HCT116 (cell line): Measurements from ENCODE around the gene OASL. TPM values are rescaled to one million over a fixed set of nuclear protein-coding genes. Genes with fewer than 3 reads are reported as not detected.

ENCODE experiments used
- ATAC-seq: fragments of 200-7000 bp; cut with Tn5 transposase; 2 replicates; pipeline ENCODE4 v1.9.1; 2020; ENCODE audit warnings: mild to moderate bottlenecking, moderate library complexity
- BruUV-seq: library from RNA; stranded (reverse); fragments of 400-500 nt; replicated peaks from 2 replicates; lab custom pipeline; 2021; lab: Mats Ljungman, UMichigan
- CTCF ChIA-PET: fragments of 300-600 bp; sonication (Branson Sonifier 250); formaldehyde crosslinking; loops from one replicate; lab custom pipeline; 2021; ENCODE audit warnings: antibody characterized with exemption; lab: Charles Lee
- POLR2A ChIA-PET: fragments of 300-600, 350-600 bp; sonication (Branson Sonifier 250); formaldehyde crosslinking; loops from one replicate; lab custom pipeline; 2021; ENCODE audit warnings: antibody characterized with exemption; lab: Charles Lee
- RAD21 ChIA-PET, 2 experiments: fragments of 300-600 bp; sonication (Branson Sonifier 250); formaldehyde crosslinking; loops; one replicate each; lab custom pipeline; 2023; ENCODE audit warnings: low total read pairs in 2 of 2; ENCODE audit not compliant: uncharacterized antibody in 2 of 2, unreplicated experiment in 2 of 2, low non-redundant PET in 1 of 2; lab: Charles Lee
- DNase-seq: peaks from one replicate; pipeline ENCODE4 v3.0.0-alpha.2; 2010; ENCODE audit warnings: low read depth, low spot score
- H2AFZ ChIP-seq: fragments of 200-600 bp; shearing (Covaris generic), sonication (generic); 2 replicates; pipeline ENCODE4 v1.6.1; 2017; ENCODE audit warnings: low read depth, mixed run types, mixed read lengths, antibody characterized with exemption, low read length; ENCODE audit not compliant: poor library complexity, severe bottlenecking
- H3K27ac ChIP-seq: 2 replicates; pipeline ENCODE4 v1.5.1; 2012; ENCODE audit warnings: low read depth, low read length
- H3K27me3 ChIP-seq: fragments of 200-600 bp; sonication (generic); 2 replicates; pipeline ENCODE4 v1.6.1; 2016; ENCODE audit warnings: mixed run types, low read length, mixed read lengths; ENCODE audit not compliant: insufficient read depth
- H3K36me3 ChIP-seq, 2 experiments: fragments of 200-500 bp in 1 of 2; fragments of 200-600 bp in 1 of 2; sonication (Bioruptor generic) in 1 of 2; sonication (generic) in 1 of 2; 2 replicates each; pipeline versions ENCODE4 v1.5.1 to v1.6.1; 2014 to 2016; ENCODE audit warnings: low read length in 2 of 2, inconsistent platforms in 1 of 2, mixed read lengths in 1 of 2, mixed run types in 1 of 2; ENCODE audit not compliant: insufficient read depth in 2 of 2, control insufficient read depth in 1 of 2
- H3K4me1 ChIP-seq, 2 experiments: fragments of 200-600 bp in 1 of 2; sonication (generic) in 1 of 2; 2 replicates each; pipeline versions ENCODE4 v1.5.1 to v1.6.1; 2012 to 2017; ENCODE audit warnings: low read length in 2 of 2, inconsistent platforms in 1 of 2, mild to moderate bottlenecking in 1 of 2, mixed read lengths in 1 of 2, mixed run types in 1 of 2, moderate library complexity in 1 of 2; ENCODE audit not compliant: insufficient read depth in 2 of 2, control insufficient read depth in 1 of 2
- H3K4me2 ChIP-seq: fragments of 200-600 bp; sonication (generic); 2 replicates; pipeline ENCODE4 v1.6.1; 2017; ENCODE audit warnings: mixed run types, low read length, mixed read lengths
- H3K4me3 ChIP-seq, 2 experiments: fragments of 200-600 bp in 1 of 2; sonication (generic) in 1 of 2; replicated peaks in 1 of 2; 2 replicates each; pipeline ENCODE4 v1.5.1; 2011 to 2016; ENCODE audit warnings: low read length in 2 of 2, control low read depth in 1 of 2, low read depth in 1 of 2, mild to moderate bottlenecking in 1 of 2, mixed read lengths in 1 of 2, mixed run types in 1 of 2
- H3K79me2 ChIP-seq: fragments of 200-600 bp; sonication (generic); 2 replicates; pipeline ENCODE4 v1.6.1; 2017; ENCODE audit warnings: mild to moderate bottlenecking, mixed run types, low read length, moderate library complexity, mixed read lengths; ENCODE audit not compliant: insufficient read depth
- H3K9ac ChIP-seq: fragments of 200-600 bp; sonication (generic); 2 replicates; pipeline ENCODE4 v1.6.1; 2016; ENCODE audit warnings: low read length, mixed read lengths
- H3K9me2 ChIP-seq: fragments of 200-600 bp; sonication (generic), shearing (Covaris generic); 2 replicates; pipeline ENCODE4 v1.6.1; 2017; ENCODE audit warnings: mixed run types, mild to moderate bottlenecking, moderate library complexity; ENCODE audit not compliant: insufficient read depth
- H3K9me3 ChIP-seq, 2 experiments: fragments of 200-500 bp in 1 of 2; fragments of 200-600 bp in 1 of 2; sonication (Bioruptor generic) in 1 of 2; sonication (generic) in 1 of 2; 2 replicates each; pipeline ENCODE4 v1.6.1; 2014 to 2017; ENCODE audit warnings: low read length in 2 of 2, mixed read lengths in 2 of 2, inconsistent platforms in 1 of 2, low read depth in 1 of 2, mild to moderate bottlenecking in 1 of 2, mixed run types in 1 of 2, moderate library complexity in 1 of 2; ENCODE audit not compliant: control insufficient read depth in 1 of 2, insufficient read depth in 1 of 2
- H4K20me1 ChIP-seq: fragments of 200-600 bp; sonication (generic), shearing (Covaris generic); 2 replicates; pipeline ENCODE4 v1.6.1; 2017; ENCODE audit warnings: mixed run types, mild to moderate bottlenecking, moderate library complexity; ENCODE audit not compliant: insufficient read depth
- ATF3 ChIP-seq: IDR thresholded peaks from 2 replicates; pipeline ENCODE4 v1.6.1; 2012
- CTCF ChIP-seq, 3 experiments: fragments of 200-600 bp in 1 of 3; sonication (generic) in 1 of 3; IDR thresholded peaks in 2 of 3; conservative IDR thresholded peaks in 1 of 3; 2 replicates each; pipeline ENCODE4 v1.5.1; 2012 to 2017; ENCODE audit warnings: low read depth in 2 of 3, low read length in 2 of 3, antibody characterized with exemption in 1 of 3, borderline replicate concordance in 1 of 3, control low read depth in 1 of 3, mild to moderate bottlenecking in 1 of 3, mixed read lengths in 1 of 3, mixed run types in 1 of 3, moderate library complexity in 1 of 3; ENCODE audit not compliant: insufficient read depth in 1 of 3
- EGR1 ChIP-seq: IDR thresholded peaks from 2 replicates; pipeline ENCODE4 v1.6.1; 2012; ENCODE audit warnings: low read depth
- ELF1 ChIP-seq: IDR thresholded peaks from 2 replicates; pipeline ENCODE4 v1.6.1; 2012; ENCODE audit warnings: low read depth, borderline replicate concordance
- FOSL1 ChIP-seq: IDR thresholded peaks from 2 replicates; pipeline ENCODE4 v1.6.1; 2012; ENCODE audit warnings: low read depth
- MAX ChIP-seq: IDR thresholded peaks from 2 replicates; pipeline ENCODE4 v1.6.1; 2012
- POLR2A ChIP-seq: IDR thresholded peaks from 2 replicates; pipeline ENCODE4 v1.7.0; 2011; ENCODE audit warnings: borderline replicate concordance; ENCODE audit not compliant: insufficient read depth, insufficient read length; ENCODE audit errors: extremely low read depth
- RAD21 ChIP-seq: IDR thresholded peaks from 2 replicates; pipeline ENCODE4 v1.6.1; 2012; ENCODE audit warnings: low read depth, mild to moderate bottlenecking
- SP1 ChIP-seq: IDR thresholded peaks from 2 replicates; pipeline ENCODE4 v1.6.1; 2012; ENCODE audit warnings: low read depth
- SRF ChIP-seq: IDR thresholded peaks from 2 replicates; pipeline ENCODE4 v1.6.1; 2012; ENCODE audit warnings: low read depth
- TCF7L2 ChIP-seq: IDR thresholded peaks from 2 replicates; pipeline ENCODE4 v1.7.0; 2011; ENCODE audit warnings: borderline replicate concordance, inconsistent platforms; ENCODE audit not compliant: insufficient read depth, insufficient read length; ENCODE audit errors: extremely low read depth
- YY1 ChIP-seq: IDR thresholded peaks from 2 replicates; pipeline ENCODE4 v1.6.1; 2011; ENCODE audit warnings: low read length, low read depth, moderate library complexity, mild to moderate bottlenecking; ENCODE audit not compliant: insufficient replicate concordance; ENCODE audit errors: extremely low read depth
- ZNF274 ChIP-seq: fragments of 200-500 bp; sonication (Bioruptor generic); IDR thresholded peaks from 2 replicates; pipeline ENCODE4 v1.6.1; 2014; ENCODE audit warnings: mild to moderate bottlenecking, low read depth, low read length, inconsistent platforms
- intact Hi-C: fragments of 100-400 bp; cut with micrococcal nuclease; formaldehyde crosslinking; loops from 2 replicates; pipeline ENCODE4 v1.10.0; 2022
- total RNA-seq: library from RNA; stranded (reverse); gene quantifications from one replicate; pipeline ENCODE4 v1.2.1, GENCODE V29; 2021; ENCODE audit not compliant: unreplicated experiment

The OASL gene
- total RNA-seq, 1 experiment from 2014 or later: 4.1 TPM

DNA sequence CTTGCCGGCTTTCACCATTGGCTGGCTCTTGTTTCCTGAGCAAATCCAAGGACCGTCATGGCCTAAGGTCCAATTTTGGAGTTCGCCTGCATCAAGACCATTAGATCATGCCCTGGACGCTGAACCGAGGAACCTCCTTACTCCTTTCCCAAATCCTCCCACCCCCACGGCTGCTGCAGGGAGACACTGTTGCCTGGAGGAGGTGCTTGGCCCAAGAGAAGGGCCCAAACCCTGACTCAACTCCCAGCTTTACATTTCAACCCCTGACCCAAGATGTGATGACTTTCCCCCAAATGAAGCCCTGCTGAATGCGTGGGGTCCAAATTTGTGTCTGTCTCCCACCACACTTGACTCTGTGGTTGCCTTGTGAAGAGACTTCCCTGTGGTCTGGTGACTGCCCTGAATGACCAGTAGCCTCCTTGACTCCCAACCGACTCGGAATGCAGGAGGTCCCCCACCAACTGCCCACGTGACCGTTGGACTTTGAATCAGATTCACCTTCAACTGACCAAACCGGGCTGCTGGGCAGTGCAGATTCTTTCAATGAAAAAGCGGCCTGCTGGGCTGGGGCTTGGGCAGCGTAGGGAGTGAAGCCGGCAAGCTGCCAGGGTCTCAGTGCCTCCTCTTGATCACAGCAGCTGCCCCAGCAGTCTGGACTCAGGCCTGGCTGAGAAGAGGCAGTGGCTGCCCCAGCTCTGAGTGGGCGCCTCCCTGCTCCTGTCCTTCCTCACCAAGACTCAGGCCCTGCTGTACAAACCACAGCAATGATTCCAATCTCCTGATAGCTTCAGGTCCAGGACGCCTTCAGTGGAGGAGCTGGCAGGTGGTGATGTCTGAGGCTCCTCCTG lies 46.7 kb upstream of the OASL start:
- Histone ChIP-seq H3K9me2 (no peaks in the 10 kb centered on the region), H3K4me1 (peaks cover 0 to 6% of the 10 kb centered on the region in 2 experiments; a peak in 1 of 4 replicates), H3K9ac (no peak overlapping the region), H4K20me1 (no peaks in the 10 kb centered on the region), H3K36me3 (no peaks in the 10 kb centered on the region), H2AFZ (no peak overlapping the region), H3K9me3 (no peaks in the 10 kb centered on the region), H3K4me2 (no peak overlapping the region), H3K27me3 (no peaks in the 10 kb centered on the region), H3K27ac (no peak overlapping the region), H3K4me3 (no peak overlapping the region), H3K79me2 (no peaks in the 10 kb centered on the region)
- intact Hi-C loops: no loop called here
- no peak for DNase-seq
- RAD21 ChIA-PET: no interaction called here
- BruUV-seq: no TSS peak
- POLR2A ChIA-PET: no interaction called here
- no peak for ATAC-seq
- CTCF ChIA-PET: no interaction called here
- TF ChIP-seq EGR1: no peak
- no peak for TF ChIP-seq POLR2A
- TF ChIP-seq ZNF274: no peak
- TF ChIP-seq RAD21: no peak
- TF ChIP-seq TCF7L2: no peak
- TF ChIP-seq FOSL1: no peak
- TF ChIP-seq ATF3: no peak
- TF ChIP-seq ELF1: no peak

- DNase-seq (no peak), ATAC-seq (no peak)
- Histone ChIP-seq H3K9me2 (no peaks in the 10 kb centered on the region), H4K20me1 (no peaks in the 10 kb centered on the region), H3K4me2 (no peak overlapping the region), H3K79me2 (no peaks in the 10 kb centered on the region), H3K27me3 (no peaks in the 10 kb centered on the region), H3K36me3 (no peaks in the 10 kb centered on the region), H3K4me1 (peaks cover 0 to 6% of the 10 kb centered on the region in 2 experiments; a peak in 1 of 4 replicates), H3K9ac (no peak overlapping the region), H3K27ac (no peak overlapping the region), H2AFZ (no peak overlapping the region), H3K4me3 (no peak overlapping the region), H3K9me3 (no peaks in the 10 kb centered on the region)
- RAD21 ChIA-PET: no interaction called here
- POLR2A ChIA-PET: no interaction called here
- CTCF ChIA-PET: no interaction called here
- intact Hi-C loops: no loop called here
- BruUV-seq: no TSS peak
- TF ChIP-seq CTCF (IDR thresholded peaks at IDR 0.05 in 2 of 3, conservative IDR thresholded peaks at IDR 0.05 in 1 of 3; ENCODE audit: borderline replicate concordance in 1 of 3, insufficient read depth in 1 of 3, low read depth in 2 of 3, low read length in 2 of 3) (no peak), ELF1 (no peak), SRF (no peak), EGR1 (no peak), MAX (no peak), ZNF274 (no peak), SP1 (no peak), ATF3 (no peak), YY1 (no peak)
These were observed 46.0 kb upstream of the OASL start for GRCh38 chr12:121085069-121085468.
